GM12878 (cell line): ENCODE measurements around the gene TRAF2. TPM values are rescaled to one million over a fixed set of nuclear protein-coding genes. Genes with fewer than 3 reads are reported as not detected.

Source experiments
- ASH2L ChIP-seq: fragments of 300-600, 200-600 bp; sonication (generic); IDR thresholded peaks from 2 replicates; pipeline ENCODE4 v1.6.1; 2017; ENCODE audit warnings: low read depth, mild to moderate bottlenecking, borderline replicate concordance
- CBFB ChIP-seq: IDR thresholded peaks from 2 replicates; pipeline ENCODE4 v1.6.1; 2016; ENCODE audit warnings: antibody characterized with exemption, low read depth
- CBX3 ChIP-seq: fragments of 200-600 bp; sonication (generic); IDR thresholded peaks from 2 replicates; pipeline ENCODE4 v1.6.1; 2016; ENCODE audit warnings: low read depth, borderline replicate concordance
- CTCF ChIP-seq, 3 experiments: IDR thresholded peaks in 2 of 3; conservative IDR thresholded peaks in 1 of 3; 2 replicates each; pipeline ENCODE4 v1.5.1; 2011; ENCODE audit warnings: low read depth in 3 of 3, low read length in 3 of 3, mild to moderate bottlenecking in 3 of 3, control low read depth in 2 of 3, moderate library complexity in 2 of 3, inconsistent platforms in 1 of 3, mixed read lengths in 1 of 3; ENCODE audit not compliant: control insufficient read depth in 2 of 3, insufficient read depth in 1 of 3; ENCODE audit errors: extremely low read depth in 1 of 3
- E4F1 ChIP-seq: fragments of 450-650 bp; IDR thresholded peaks from 2 replicates; pipeline ENCODE4 v1.6.1; 2018; ENCODE audit warnings: borderline replicate concordance, mild to moderate bottlenecking; ENCODE audit not compliant: partially characterized antibody
- EGR1 ChIP-seq, 2 experiments: IDR thresholded peaks; 1 replicate in 1 of 2; 2 replicates in 1 of 2; pipeline ENCODE4 v1.6.1; 2011 to 2012; ENCODE audit warnings: low read depth in 2 of 2, low read length in 2 of 2, borderline replicate concordance in 1 of 2, mild to moderate bottlenecking in 1 of 2, moderate library complexity in 1 of 2
- HDAC6 ChIP-seq: fragments of 200-600 bp; sonication (generic); IDR thresholded peaks from one replicate; pipeline ENCODE4 v1.8.0; 2017; ENCODE audit warnings: antibody characterized with exemption; ENCODE audit not compliant: unreplicated experiment
- KDM1A ChIP-seq: fragments of 200-600 bp; sonication (generic); IDR thresholded peaks from 2 replicates; pipeline ENCODE4 v1.6.1; 2016; ENCODE audit warnings: borderline replicate concordance
- NR2F1 ChIP-seq: fragments of 450-650 bp; conservative IDR thresholded peaks from 2 replicates; pipeline ENCODE4 v1.6.1; 2017; ENCODE audit warnings: mild to moderate bottlenecking
- RAD21 ChIP-seq: IDR thresholded peaks from 2 replicates; pipeline ENCODE4 v1.6.1; 2011; ENCODE audit warnings: mild to moderate bottlenecking, low read depth, low read length, moderate library complexity; ENCODE audit not compliant: insufficient read depth
- RELB ChIP-seq: fragments of 450-650 bp; IDR thresholded peaks from 2 replicates; pipeline ENCODE4 v1.6.1; 2017; ENCODE audit warnings: low read depth, mild to moderate bottlenecking, moderate library complexity
- SIX5 ChIP-seq: IDR thresholded peaks from 2 replicates; pipeline ENCODE4 v1.6.1; 2011; ENCODE audit warnings: mild to moderate bottlenecking, low read depth, low read length, moderate library complexity; ENCODE audit not compliant: severe bottlenecking
- SKIL ChIP-seq: fragments of 450-650 bp; IDR thresholded peaks from 2 replicates; pipeline ENCODE4 v1.6.1; 2017; ENCODE audit warnings: mild to moderate bottlenecking, low read depth, inconsistent platforms; ENCODE audit not compliant: poor library complexity, severe bottlenecking
- SP1 ChIP-seq: IDR thresholded peaks from one replicate; pipeline ENCODE4 v1.6.1; 2011; ENCODE audit warnings: low read depth, low read length
- SUZ12 ChIP-seq: fragments of 200-600 bp; sonication (generic); IDR thresholded peaks from one replicate; pipeline ENCODE4 v1.6.1; 2018; ENCODE audit warnings: antibody characterized with exemption, mild to moderate bottlenecking; ENCODE audit not compliant: unreplicated experiment
- USF1 ChIP-seq: IDR thresholded peaks from 2 replicates; pipeline ENCODE4 v1.6.1; 2011; ENCODE audit warnings: borderline replicate concordance, low read depth, mild to moderate bottlenecking, moderate library complexity, mixed read lengths, low read length; ENCODE audit not compliant: insufficient read depth; ENCODE audit errors: extremely low read length
- ZNF274 ChIP-seq: IDR thresholded peaks from one replicate; pipeline ENCODE4 v1.8.0; 2011; ENCODE audit not compliant: insufficient read length, insufficient read depth
- ZZZ3 ChIP-seq: IDR thresholded peaks from 2 replicates; pipeline ENCODE4 v1.6.1; 2011; ENCODE audit warnings: low read depth; ENCODE audit not compliant: control insufficient read depth, insufficient read length
- polyA plus RNA-seq, 11 experiments: library from polyadenylated mRNA; depleted of rRNA in 4 of 11; unstranded in 6 of 11; stranded (reverse) in 5 of 11; fragments of >200 nt; fragmentation: Nextera tagmentation in 4 of 11; fragmentation: Illumina TruSeq in 1 of 11; extraction: Ambion mirVana in 4 of 11; extraction: Trizol in 1 of 11; gene quantifications; 1 replicate in 1 of 11; 2 replicates in 10 of 11; pipeline versions ENCODE4 v1.2.1 to v1.2.3, GENCODE V29; 2011 to 2016; ENCODE audit warnings: inconsistent platforms in 2 of 11, missing spikeins in 2 of 11, low read depth in 1 of 11
- total RNA-seq, 4 experiments: library from RNA; depleted of rRNA in 3 of 4; stranded (reverse); fragments of >200 nt in 3 of 4; fragmentation: Illumina TruSeq in 1 of 4; extraction: Trizol in 1 of 4; gene quantifications; 2 replicates each; pipeline versions ENCODE4 v1.2.1 to v1.2.3, GENCODE V29; 2013 to 2021

TRAF2 gene
- total and polyA plus RNA-seq, 10 of the 15 experiments (the other 5 are each of a cell fraction or from before 2014, with no cell fraction given), result 0.34 to 39.5 (median 18.7) TPM

GRCh38 chr9:136902259-136902821 is 16.0 kb downstream of the TRAF2 start (continued):
- no peak for TF ChIP-seq SP1
- peak; percentile 49 for TF ChIP-seq USF1
- TF ChIP-seq KDM1A, result no peak
- TF ChIP-seq ASH2L, result no peak
- no peak for TF ChIP-seq SIX5
- TF ChIP-seq SKIL, result no peak
- TF ChIP-seq RELB, result peak; percentile 99
- TF ChIP-seq NR2F1, result peak; percentile 67
- no peak for TF ChIP-seq CTCF (IDR thresholded peaks at IDR 0.05 in 2 of 3, conservative IDR thresholded peaks at IDR 0.05 in 1 of 3; ENCODE audit: control insufficient read depth in 2 of 3, extremely low read depth in 1 of 3, insufficient read depth in 1 of 3, low read depth in 3 of 3, low read length in 3 of 3)
- no peak for TF ChIP-seq RAD21
- TF ChIP-seq CBFB, result no peak; the same call in 1 of the 2 replicates
- no peak for TF ChIP-seq HDAC6
- TF ChIP-seq EGR1 (IDR thresholded peaks at IDR 0.05; ENCODE audit: borderline replicate concordance in 1 of 2, low read depth in 2 of 2, low read length in 2 of 2), result no peak
- no peak for TF ChIP-seq ZZZ3
- no peak for TF ChIP-seq SUZ12
- TF ChIP-seq CBX3, result no peak
- TF ChIP-seq E4F1, result no peak
- TF ChIP-seq ZNF274, result no peak
